ENCODE measurements around the gene OAS2.
"Not testable (repeated sequence)": the region's sequence is repeated elsewhere in the genome, so short reads cannot be mapped to it uniquely, and the experiment has no call there.

OAS2 gene

GRCh38 chr12:112950701-112951100 lies 27.6 kb upstream of the OAS2 start:
- no peak for DNase-seq

GRCh38 chr12:112957125-112957524 lies 21.2 kb upstream of the OAS2 start:
- not testable (repeated sequence) for DNase-seq

- DNase-seq, result no peak
These were observed 17.2 kb upstream of the OAS2 start for GRCh38 chr12:112961074-112961473.

- DNase-seq, result no peak
These were observed 16.8 kb upstream of the OAS2 start for GRCh38 chr12:112961536-112961935.

GRCh38 chr12:112962561-112962960 lies 15.8 kb upstream of the OAS2 start:
- DNase-seq, result no peak

GRCh38 chr12:112963227-112963861 lies 15.0 kb upstream of the OAS2 start:
- no peak for DNase-seq

- no peak for DNase-seq
These were observed 14.2 kb upstream of the OAS2 start for GRCh38 chr12:112964067-112964670.

- DNase-seq, result no peak
These were observed 13.4 kb upstream of the OAS2 start for GRCh38 chr12:112964915-112965314.

- no peak for DNase-seq
These were observed 12.7 kb upstream of the OAS2 start for GRCh38 chr12:112965643-112966042.

- no peak for DNase-seq
These were observed 11.0 kb upstream of the OAS2 start for GRCh38 chr12:112967306-112967705.

GRCh38 chr12:112967858-112968257 lies 10.5 kb upstream of the OAS2 start:
- no peak for DNase-seq

- DNase-seq, result no peak
These were observed 8.6 kb upstream of the OAS2 start for GRCh38 chr12:112969547-112970306.

GRCh38 chr12:112970391-112970790 lies 7.9 kb upstream of the OAS2 start:
- DNase-seq, result no peak

- DNase-seq, result no peak
These were observed 7.1 kb upstream of the OAS2 start for GRCh38 chr12:112971248-112971647.

- no peak for DNase-seq
These were observed 5.1 kb upstream of the OAS2 start for GRCh38 chr12:112973011-112973735.

GRCh38 chr12:112973818-112974231 lies 4.5 kb upstream of the OAS2 start:
- no peak for DNase-seq

- no peak for DNase-seq
These were observed 3.4 kb upstream of the OAS2 start for GRCh38 chr12:112974904-112975303.

- no peak for DNase-seq
These were observed 1.2 kb upstream of the OAS2 start for GRCh38 chr12:112977139-112977538.

- no peak for DNase-seq
These were observed 678 bp upstream of the OAS2 start for GRCh38 chr12:112977641-112978040.

GRCh38 chr12:112979041-112979680 lies 842 bp downstream of the OAS2 start:
- no peak for DNase-seq

- no peak for DNase-seq
These were observed 2.3 kb downstream of the OAS2 start for GRCh38 chr12:112980491-112981158.

- no peak for DNase-seq
These were observed 7.4 kb downstream of the OAS2 start for GRCh38 chr12:112985642-112986290.

Measured in cerebellar nuclear complex (tissue), 1 donor.